GM12892 (cell line): Measurements from ENCODE around the gene TRIM27.
"Not testable (repeated sequence)": the region's sequence is repeated elsewhere in the genome, so short reads cannot be mapped to it uniquely, and the experiment has no call there.

Source experiments
- DNase-seq: peaks from one replicate; pipeline ENCODE4 v3.0.0; 2011; ENCODE audit not compliant: insufficient read length
- FAIRE-seq: peaks from 2 replicates; lab custom pipeline; 2011; peaks lifted over from hg19 to GRCh38; lab: Jason Lieb, UNC
- POLR2A ChIP-seq: IDR thresholded peaks from 2 replicates; pipeline ENCODE4 v1.6.1; 2011; ENCODE audit warnings: low read depth, low read length, control low read depth
- POLR2AphosphoS5 ChIP-seq: IDR thresholded peaks from 2 replicates; pipeline ENCODE4 v1.6.1; 2011; ENCODE audit warnings: low read depth, low read length, control low read depth
- TAF1 ChIP-seq: IDR thresholded peaks from 2 replicates; pipeline ENCODE4 v1.6.1; 2011; ENCODE audit warnings: low read depth, mild to moderate bottlenecking, control low read depth, low read length, borderline replicate concordance

Gene TRIM27

DNA sequence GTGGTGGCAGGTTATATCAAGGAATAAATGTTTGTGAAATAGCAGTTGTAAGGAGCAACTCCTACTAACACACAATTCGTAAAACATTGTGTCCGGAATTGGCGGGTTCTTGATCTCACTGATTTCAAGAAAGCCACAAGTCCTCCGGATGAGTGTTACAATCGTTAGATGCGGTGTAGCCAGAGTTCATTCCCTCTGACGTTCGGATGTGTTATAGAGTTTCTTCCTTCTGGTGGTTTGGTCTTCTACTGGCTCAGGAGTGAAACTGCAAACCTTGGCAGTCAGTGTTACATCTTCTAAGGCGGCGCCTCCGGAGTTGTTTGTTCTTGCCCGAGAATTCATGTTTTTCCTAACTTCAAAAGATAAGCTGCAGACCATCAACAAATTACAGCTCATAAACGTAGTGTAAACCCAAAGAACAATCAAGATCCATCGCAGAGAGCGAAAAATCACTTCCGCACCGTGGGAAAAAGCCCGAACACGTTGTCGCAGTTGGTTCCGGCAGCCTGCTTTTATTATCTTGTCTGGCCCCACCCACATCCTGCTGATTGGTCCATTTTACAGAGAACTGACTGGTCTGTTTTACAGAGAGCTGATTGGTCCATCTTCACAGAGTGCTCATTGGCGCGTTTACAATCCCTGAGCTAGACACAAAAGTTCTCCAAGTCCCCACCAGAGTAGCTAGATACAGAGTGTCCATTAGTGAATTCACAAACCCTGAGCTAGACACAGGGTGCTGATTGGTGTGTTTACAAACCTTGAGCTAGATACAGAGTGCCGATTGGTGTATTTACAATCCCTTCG lies 58.2 kb downstream of the TRIM27 start:
- no peak for DNase-seq
- FAIRE-seq: no peak
- TF ChIP-seq POLR2AphosphoS5 (no peak), TAF1 (no peak), POLR2A (no peak)

GRCh38 chr6:28864326-28864923 lies 59.4 kb downstream of the TRIM27 start:
- no peak for TF ChIP-seq TAF1
- no peak for TF ChIP-seq POLR2AphosphoS5
- no peak for TF ChIP-seq POLR2A
- no peak for FAIRE-seq
- no peak for DNase-seq

GRCh38 chr6:28863604-28864325 lies 60.0 kb downstream of the TRIM27 start:
- FAIRE-seq: peak; percentile 51
- no peak for TF ChIP-seq POLR2AphosphoS5
- DNase-seq: peak; percentile 24

DNA sequence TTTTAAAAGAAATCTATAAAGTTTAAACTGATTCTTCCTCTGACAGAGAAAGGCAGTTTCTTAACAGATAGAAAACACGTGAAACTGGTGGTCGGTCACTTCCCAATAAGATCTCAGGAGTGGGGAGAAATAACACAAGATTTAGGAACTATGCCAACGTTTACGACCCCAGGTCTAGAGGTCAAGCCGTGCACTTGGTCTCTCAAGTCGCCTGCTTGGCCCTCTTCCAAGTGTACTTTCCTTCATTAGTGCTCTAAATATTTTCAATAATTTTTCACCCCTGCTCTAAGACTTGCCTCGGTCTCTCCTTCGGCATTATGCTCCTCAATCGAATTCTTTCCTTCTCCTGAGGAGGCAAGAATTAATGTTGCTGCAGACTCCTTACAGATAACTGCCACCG lies 61.7 kb downstream of the TRIM27 start:
- FAIRE-seq (no peak), DNase-seq (no peak)
- TF ChIP-seq POLR2AphosphoS5 (no peak), POLR2A (no peak), TAF1 (no peak)

DNA sequence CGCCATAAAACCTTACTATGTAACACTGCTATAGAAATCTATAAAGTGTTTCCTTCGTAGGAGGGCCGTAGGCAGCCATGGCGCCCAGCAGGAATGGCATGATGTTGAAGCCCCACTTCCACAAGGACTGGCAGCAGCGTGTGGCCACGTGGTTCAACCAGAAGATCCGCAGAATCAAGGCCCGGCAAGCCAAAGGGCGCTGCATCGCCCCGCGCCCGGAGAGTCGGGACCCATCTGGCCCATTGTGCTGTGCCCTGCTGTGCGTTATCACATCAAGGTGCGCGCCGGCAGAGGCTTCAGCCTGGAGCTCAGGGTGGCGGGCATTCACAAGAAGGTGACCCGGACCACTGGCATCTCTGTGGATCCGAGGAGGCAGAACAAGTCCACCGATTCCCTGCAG lies 62.4 kb downstream of the TRIM27 start:
- no peak for TF ChIP-seq POLR2AphosphoS5
- no peak for TF ChIP-seq TAF1
- no peak for TF ChIP-seq POLR2A
- FAIRE-seq: no peak
- no peak for DNase-seq

- DNase-seq (no peak), FAIRE-seq (no peak)
- TF ChIP-seq POLR2AphosphoS5 (no peak), TAF1 (no peak), POLR2A (no peak)
Observed at GRCh38 chr6:28860581-28860980, 63.2 kb downstream of the TRIM27 start.

DNA sequence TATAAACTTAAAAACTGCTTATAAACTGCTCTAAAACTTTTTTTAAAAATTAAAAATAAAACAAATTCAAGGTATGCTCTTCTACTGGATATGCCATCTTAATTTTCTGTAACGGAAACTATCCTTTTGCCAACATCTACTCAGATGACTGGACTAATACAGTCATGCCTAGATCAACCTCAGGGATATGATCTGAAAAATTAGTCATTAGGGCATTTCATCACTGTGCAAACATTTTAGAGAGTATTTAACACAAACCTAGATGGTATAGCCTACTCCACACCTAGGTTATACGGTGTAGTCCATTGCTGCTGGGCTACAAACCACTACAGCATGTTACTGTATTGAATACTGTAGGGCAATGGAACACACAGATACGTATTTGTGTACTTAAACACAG lies 64.8 kb downstream of the TRIM27 start:
- DNase-seq: no peak
- TF ChIP-seq POLR2AphosphoS5 (no peak), POLR2A (no peak), TAF1 (no peak)
- no peak for FAIRE-seq

- DNase-seq (no peak), FAIRE-seq (no peak)
- TF ChIP-seq POLR2A: no peak
- no peak for TF ChIP-seq TAF1
- TF ChIP-seq POLR2AphosphoS5: no peak
Observed at GRCh38 chr6:28856620-28857005, 67.2 kb downstream of the TRIM27 start.

DNA sequence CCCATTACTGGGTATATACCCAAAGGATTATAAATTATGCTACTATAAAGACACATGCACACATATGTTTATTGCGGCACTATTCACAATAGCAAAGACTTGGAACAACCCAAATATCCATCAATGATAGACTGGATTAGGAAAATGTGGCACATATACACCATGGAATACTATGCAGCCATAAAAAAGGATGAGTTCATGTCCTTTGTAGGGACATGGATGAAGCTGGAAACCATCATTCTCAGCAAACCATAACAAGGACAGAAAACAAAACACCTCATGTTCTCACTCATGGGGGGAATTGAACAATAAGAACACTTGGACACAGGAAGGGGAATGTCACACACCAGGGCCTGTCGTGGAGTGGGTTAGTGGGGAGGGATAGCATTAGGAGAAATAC lies 69.4 kb downstream of the TRIM27 start:
- not testable (repeated sequence) for FAIRE-seq, DNase-seq
